ENCODE data around the gene RIT1. TPM values are rescaled to one million over a fixed set of nuclear protein-coding genes. Genes with fewer than 3 reads are reported as not detected.
A peak's percentile ranks its signal among the peaks of the same experiment; 100 is the strongest.

Gene RIT1
- total and polyA plus RNA-seq, 2 of the 13 experiments (the other 11 are each of a cell fraction or from before 2014, with no cell fraction given) = 12.2 to 32.2 TPM

DNA sequence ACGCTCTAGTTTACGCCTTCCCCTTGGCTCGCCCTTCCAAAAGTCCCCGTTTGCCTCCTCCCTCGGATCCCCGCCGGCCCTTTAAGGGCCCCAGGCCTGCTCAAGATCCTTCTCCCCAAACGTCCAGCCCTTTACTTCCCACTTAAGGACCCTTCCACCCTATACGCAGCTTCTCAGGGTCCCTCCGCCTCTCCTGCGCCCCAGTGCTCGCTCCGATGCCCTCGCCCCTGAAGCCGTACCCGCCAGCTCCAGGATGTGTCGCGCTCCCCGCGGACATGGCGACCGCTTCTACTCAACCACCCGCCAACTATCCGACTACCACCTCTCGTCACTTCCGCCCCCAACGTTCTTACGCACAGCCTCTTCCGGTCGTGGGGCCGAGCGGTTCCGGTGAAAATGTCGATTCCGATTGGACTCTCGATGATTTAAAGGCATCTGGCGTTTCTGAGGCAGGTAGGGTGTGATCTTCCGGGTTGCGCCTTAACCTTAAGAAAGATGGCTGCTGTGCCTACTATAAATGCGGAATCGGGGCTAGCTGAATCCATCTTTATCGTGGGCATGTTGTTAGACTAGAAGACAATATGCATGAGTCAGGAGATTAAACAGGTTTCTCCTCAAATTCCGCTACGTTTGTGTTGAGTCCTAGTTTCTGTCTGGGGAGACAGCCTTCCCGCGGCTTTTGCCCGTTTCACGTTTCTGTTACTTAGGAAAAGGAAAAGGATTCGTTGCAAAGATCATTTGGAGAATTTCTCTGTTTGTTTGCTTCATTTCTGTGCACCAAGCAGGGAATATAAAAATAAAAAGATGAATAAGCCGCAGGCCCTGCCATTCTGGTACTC is 23.2 kb upstream of the RIT1 start, which contains the start of gene KHDC4 (continued):
- peak; percentile 98 for TF ChIP-seq CREM (IDR thresholded peaks at IDR 0.05)
- TF ChIP-seq CREM (CRISPR knock-in tag; IDR thresholded peaks at IDR 0.05) = no peak
- peak; percentile 98 for TF ChIP-seq POLR2G (IDR thresholded peaks at IDR 0.05; ENCODE audit: low read depth, low read length)
- peak; percentile 92 for TF ChIP-seq ATF1 (CRISPR knock-in tag; IDR thresholded peaks at IDR 0.05)
- TF ChIP-seq NFKB2 (CRISPR knock-in tag; IDR thresholded peaks at IDR 0.05; ENCODE audit: borderline replicate concordance) = peak; percentile 55; the same call in 1 of the 2 replicates
- TF ChIP-seq ZNF160 (CRISPR knock-in tag; IDR thresholded peaks at IDR 0.05) = peak; percentile 30; the same call in 1 of the 2 replicates
- peak; percentile 95 for TF ChIP-seq YY1 (IDR thresholded peaks at IDR 0.05; ENCODE audit: insufficient read depth, insufficient replicate concordance, low read depth, low read length)
- peak; percentile 100 for TF ChIP-seq HOXA9 (CRISPR knock-in tag; IDR thresholded peaks at IDR 0.05; ENCODE audit: borderline replicate concordance)
- TF ChIP-seq ZNF589 (CRISPR knock-in tag; conservative IDR thresholded peaks at IDR 0.05) = peak; percentile 82; the same call in 1 of the 2 replicates
- TF ChIP-seq, protein P1, sequence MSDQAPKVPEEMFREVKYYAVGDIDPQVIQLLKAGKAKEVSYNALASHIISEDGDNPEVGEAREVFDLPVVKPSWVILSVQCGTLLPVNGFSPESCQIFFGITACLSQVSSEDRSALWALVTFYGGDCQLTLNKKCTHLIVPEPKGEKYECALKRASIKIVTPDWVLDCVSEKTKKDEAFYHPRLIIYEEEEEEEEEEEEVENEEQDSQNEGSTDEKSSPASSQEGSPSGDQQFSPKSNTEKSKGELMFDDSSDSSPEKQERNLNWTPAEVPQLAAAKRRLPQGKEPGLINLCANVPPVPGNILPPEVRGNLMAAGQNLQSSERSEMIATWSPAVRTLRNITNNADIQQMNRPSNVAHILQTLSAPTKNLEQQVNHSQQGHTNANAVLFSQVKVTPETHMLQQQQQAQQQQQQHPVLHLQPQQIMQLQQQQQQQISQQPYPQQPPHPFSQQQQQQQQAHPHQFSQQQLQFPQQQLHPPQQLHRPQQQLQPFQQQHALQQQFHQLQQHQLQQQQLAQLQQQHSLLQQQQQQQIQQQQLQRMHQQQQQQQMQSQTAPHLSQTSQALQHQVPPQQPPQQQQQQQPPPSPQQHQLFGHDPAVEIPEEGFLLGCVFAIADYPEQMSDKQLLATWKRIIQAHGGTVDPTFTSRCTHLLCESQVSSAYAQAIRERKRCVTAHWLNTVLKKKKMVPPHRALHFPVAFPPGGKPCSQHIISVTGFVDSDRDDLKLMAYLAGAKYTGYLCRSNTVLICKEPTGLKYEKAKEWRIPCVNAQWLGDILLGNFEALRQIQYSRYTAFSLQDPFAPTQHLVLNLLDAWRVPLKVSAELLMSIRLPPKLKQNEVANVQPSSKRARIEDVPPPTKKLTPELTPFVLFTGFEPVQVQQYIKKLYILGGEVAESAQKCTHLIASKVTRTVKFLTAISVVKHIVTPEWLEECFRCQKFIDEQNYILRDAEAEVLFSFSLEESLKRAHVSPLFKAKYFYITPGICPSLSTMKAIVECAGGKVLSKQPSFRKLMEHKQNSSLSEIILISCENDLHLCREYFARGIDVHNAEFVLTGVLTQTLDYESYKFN (CRISPR knock-in tag; conservative IDR thresholded peaks at IDR 0.05) = peak; percentile 14; the same call in 1 of the 2 replicates
- TF ChIP-seq TOPORS (CRISPR knock-in tag; IDR thresholded peaks at IDR 0.05) = no peak; the same call in none of the 2 replicates
- TF ChIP-seq, protein P2, sequence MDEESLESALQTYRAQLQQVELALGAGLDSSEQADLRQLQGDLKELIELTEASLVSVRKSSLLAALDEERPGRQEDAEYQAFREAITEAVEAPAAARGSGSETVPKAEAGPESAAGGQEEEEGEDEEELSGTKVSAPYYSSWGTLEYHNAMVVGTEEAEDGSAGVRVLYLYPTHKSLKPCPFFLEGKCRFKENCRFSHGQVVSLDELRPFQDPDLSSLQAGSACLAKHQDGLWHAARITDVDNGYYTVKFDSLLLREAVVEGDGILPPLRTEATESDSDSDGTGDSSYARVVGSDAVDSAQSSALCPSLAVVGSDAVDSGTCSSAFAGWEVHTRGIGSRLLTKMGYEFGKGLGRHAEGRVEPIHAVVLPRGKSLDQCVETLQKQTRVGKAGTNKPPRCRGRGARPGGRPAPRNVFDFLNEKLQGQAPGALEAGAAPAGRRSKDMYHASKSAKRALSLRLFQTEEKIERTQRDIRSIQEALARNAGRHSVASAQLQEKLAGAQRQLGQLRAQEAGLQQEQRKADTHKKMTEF (CRISPR knock-in tag; IDR thresholded peaks at IDR 0.05) = peak; percentile 52
- TF ChIP-seq ZNF816 (CRISPR knock-in tag; IDR thresholded peaks at IDR 0.05; ENCODE audit: borderline replicate concordance) = no peak
- TF ChIP-seq REPIN1 (CRISPR knock-in tag; IDR thresholded peaks at IDR 0.05; ENCODE audit: borderline replicate concordance, low read depth) = peak; percentile 76; the same call in 1 of the 2 replicates
- TF ChIP-seq IRX3 (CRISPR knock-in tag; IDR thresholded peaks at IDR 0.05; ENCODE audit: borderline replicate concordance, low read depth) = no peak; the same call in 1 of the 2 replicates
- peak; percentile 86 for TF ChIP-seq NFYB (CRISPR knock-in tag; IDR thresholded peaks at IDR 0.05)
- TF ChIP-seq, protein P3, sequence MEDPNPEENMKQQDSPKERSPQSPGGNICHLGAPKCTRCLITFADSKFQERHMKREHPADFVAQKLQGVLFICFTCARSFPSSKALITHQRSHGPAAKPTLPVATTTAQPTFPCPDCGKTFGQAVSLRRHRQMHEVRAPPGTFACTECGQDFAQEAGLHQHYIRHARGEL (CRISPR knock-in tag; IDR thresholded peaks at IDR 0.05) = no peak
- TF ChIP-seq HOXA5 (CRISPR knock-in tag; IDR thresholded peaks at IDR 0.05) = peak; percentile 47; the same call in 1 of the 2 replicates
- no peak for TF ChIP-seq PCBP2 (optimal IDR thresholded peaks at IDR 0.05; ENCODE audit: low read depth, low read length, poor library complexity, severe bottlenecking)
- TF ChIP-seq ZNF546 (CRISPR knock-in tag; conservative IDR thresholded peaks at IDR 0.05) = peak; percentile 89
- TF ChIP-seq YEATS4 (CRISPR knock-in tag; IDR thresholded peaks at IDR 0.05; ENCODE audit: borderline replicate concordance) = peak; percentile 96
- TF ChIP-seq KLF9 (CRISPR knock-in tag; IDR thresholded peaks at IDR 0.05; ENCODE audit: low read depth) = no peak
- peak; percentile 51; the same call in 1 of the 2 replicates for TF ChIP-seq GATAD2A (CRISPR knock-in tag; IDR thresholded peaks at IDR 0.05)
- TF ChIP-seq, protein P4, sequence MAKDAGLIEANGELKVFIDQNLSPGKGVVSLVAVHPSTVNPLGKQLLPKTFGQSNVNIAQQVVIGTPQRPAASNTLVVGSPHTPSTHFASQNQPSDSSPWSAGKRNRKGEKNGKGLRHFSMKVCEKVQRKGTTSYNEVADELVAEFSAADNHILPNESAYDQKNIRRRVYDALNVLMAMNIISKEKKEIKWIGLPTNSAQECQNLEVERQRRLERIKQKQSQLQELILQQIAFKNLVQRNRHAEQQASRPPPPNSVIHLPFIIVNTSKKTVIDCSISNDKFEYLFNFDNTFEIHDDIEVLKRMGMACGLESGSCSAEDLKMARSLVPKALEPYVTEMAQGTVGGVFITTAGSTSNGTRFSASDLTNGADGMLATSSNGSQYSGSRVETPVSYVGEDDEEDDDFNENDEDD (CRISPR knock-in tag; IDR thresholded peaks at IDR 0.05; ENCODE audit: borderline replicate concordance) = peak; percentile 89
